ENCODE data around the gene DUSP2.

Gene DUSP2

GRCh38 chr2:96098900-96099590, 46.2 kb downstream of the DUSP2 start:
- no peak for DNase-seq

GRCh38 chr2:96097951-96098823, 47.1 kb downstream of the DUSP2 start:
- DNase-seq, result no peak

- no peak for DNase-seq
Observed at GRCh38 chr2:96097441-96097840, 47.8 kb downstream of the DUSP2 start.

- DNase-seq, result no peak
Observed at GRCh38 chr2:96095116-96095636, 50.1 kb downstream of the DUSP2 start.

GRCh38 chr2:96093528-96093927, 51.7 kb downstream of the DUSP2 start:
- DNase-seq, result no peak
